GM19324 (cell line): Measurements from ENCODE around the gene LAMA2.
A peak's percentile ranks its signal among the peaks of the same experiment; 100 is the strongest.

ENCODE experiments used
- ATAC-seq: cut with Tn5 transposase; IDR thresholded peaks from one replicate; pipeline ENCODE4 v1.9.1; 2021; ENCODE audit warnings: mild to moderate bottlenecking, moderate library complexity; ENCODE audit not compliant: unreplicated experiment, low FRiP score

The LAMA2 gene

GRCh38 chr6:129411092-129411491 is 528.2 kb downstream of the LAMA2 start:
- no peak for ATAC-seq

- ATAC-seq, result no peak
These were observed 533.5 kb downstream of the LAMA2 start for GRCh38 chr6:129416337-129416990.

GRCh38 chr6:129417416-129418086 is 534.6 kb downstream of the LAMA2 start:
- no peak for ATAC-seq

- no peak for ATAC-seq
These were observed 536.4 kb downstream of the LAMA2 start for GRCh38 chr6:129419324-129419723.

GRCh38 chr6:129426343-129426742 is 543.4 kb downstream of the LAMA2 start:
- ATAC-seq, result no peak

GRCh38 chr6:129429956-129430355 is 547.0 kb downstream of the LAMA2 start:
- ATAC-seq, result no peak

GRCh38 chr6:129432738-129433137 is 549.8 kb downstream of the LAMA2 start:
- ATAC-seq, result no peak

GRCh38 chr6:129434091-129434490 is 551.2 kb downstream of the LAMA2 start:
- ATAC-seq, result no peak

GRCh38 chr6:129440691-129441090 is 557.8 kb downstream of the LAMA2 start:
- no peak for ATAC-seq

- no peak for ATAC-seq
These were observed 561.7 kb downstream of the LAMA2 start for GRCh38 chr6:129444683-129445082.

GRCh38 chr6:129446272-129447197 is 563.6 kb downstream of the LAMA2 start:
- ATAC-seq, result no peak

GRCh38 chr6:129447198-129447565 is 564.2 kb downstream of the LAMA2 start:
- ATAC-seq, result no peak

GRCh38 chr6:129448965-129449364 is 566.0 kb downstream of the LAMA2 start:
- peak; percentile 99 for ATAC-seq

GRCh38 chr6:129451187-129451586 is 568.2 kb downstream of the LAMA2 start:
- no peak for ATAC-seq

- ATAC-seq, result no peak
These were observed 570.1 kb downstream of the LAMA2 start for GRCh38 chr6:129453073-129453472.

- ATAC-seq, result no peak
These were observed 571.5 kb downstream of the LAMA2 start for GRCh38 chr6:129454488-129454887.

GRCh38 chr6:129455126-129455769 is 572.3 kb downstream of the LAMA2 start:
- no peak for ATAC-seq

GRCh38 chr6:129460221-129460620 is 577.3 kb downstream of the LAMA2 start:
- no peak for ATAC-seq

GRCh38 chr6:129469070-129469662 is 586.2 kb downstream of the LAMA2 start:
- ATAC-seq, result no peak

- ATAC-seq, result no peak
These were observed 589.3 kb downstream of the LAMA2 start for GRCh38 chr6:129472239-129472638.
